ENCODE results near the gene STRADB.

Gene STRADB

DNA sequence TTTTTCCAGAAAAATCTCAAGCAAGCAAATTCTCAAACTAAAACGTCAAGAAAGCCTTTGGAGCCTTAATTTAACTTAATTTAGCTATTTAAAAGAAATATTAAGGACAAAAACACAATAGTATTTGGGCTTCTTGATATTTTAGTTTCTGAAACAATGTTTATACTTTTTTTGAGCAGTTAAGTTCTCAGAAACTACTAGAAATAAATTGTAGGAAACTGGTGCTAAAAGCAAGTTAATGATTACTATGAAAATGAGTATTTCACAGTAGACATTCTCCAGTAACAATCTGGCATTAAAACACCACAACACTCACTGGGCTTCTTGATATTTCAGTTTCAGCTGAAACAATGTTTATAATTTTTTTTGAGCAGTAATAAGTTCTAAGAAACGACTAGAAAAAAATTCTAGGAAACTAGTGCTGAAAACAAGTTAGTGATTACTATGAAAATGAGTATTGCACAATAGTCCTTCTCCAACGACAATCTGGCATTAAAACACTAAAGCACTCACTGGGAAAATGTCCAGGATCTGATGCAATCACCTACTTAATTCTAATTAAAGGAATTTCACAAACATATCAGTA lies 45.4 kb upstream of the STRADB start:
- H3K36me3 ChIP-seq = peaks cover 14% of the 10 kb centered on the region
- H3K27ac ChIP-seq = peak overlapping the region; percentile 36
- DNase-seq = no peak
- no peak overlapping the region for H3K4me3 ChIP-seq (ENCODE audit: low read depth, low read length)
- no peaks in the 10 kb centered on the region for H3K27me3 ChIP-seq (ENCODE audit: insufficient read depth, low read depth, severe bottlenecking)
- H3K9me3 ChIP-seq (ENCODE audit: severe bottlenecking) = no peaks in the 10 kb centered on the region
- TF ChIP-seq, protein P1, sequence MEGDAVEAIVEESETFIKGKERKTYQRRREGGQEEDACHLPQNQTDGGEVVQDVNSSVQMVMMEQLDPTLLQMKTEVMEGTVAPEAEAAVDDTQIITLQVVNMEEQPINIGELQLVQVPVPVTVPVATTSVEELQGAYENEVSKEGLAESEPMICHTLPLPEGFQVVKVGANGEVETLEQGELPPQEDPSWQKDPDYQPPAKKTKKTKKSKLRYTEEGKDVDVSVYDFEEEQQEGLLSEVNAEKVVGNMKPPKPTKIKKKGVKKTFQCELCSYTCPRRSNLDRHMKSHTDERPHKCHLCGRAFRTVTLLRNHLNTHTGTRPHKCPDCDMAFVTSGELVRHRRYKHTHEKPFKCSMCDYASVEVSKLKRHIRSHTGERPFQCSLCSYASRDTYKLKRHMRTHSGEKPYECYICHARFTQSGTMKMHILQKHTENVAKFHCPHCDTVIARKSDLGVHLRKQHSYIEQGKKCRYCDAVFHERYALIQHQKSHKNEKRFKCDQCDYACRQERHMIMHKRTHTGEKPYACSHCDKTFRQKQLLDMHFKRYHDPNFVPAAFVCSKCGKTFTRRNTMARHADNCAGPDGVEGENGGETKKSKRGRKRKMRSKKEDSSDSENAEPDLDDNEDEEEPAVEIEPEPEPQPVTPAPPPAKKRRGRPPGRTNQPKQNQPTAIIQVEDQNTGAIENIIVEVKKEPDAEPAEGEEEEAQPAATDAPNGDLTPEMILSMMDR (IDR thresholded peaks at IDR 0.05; ENCODE audit: low read depth, low read length) = no peak

DNA sequence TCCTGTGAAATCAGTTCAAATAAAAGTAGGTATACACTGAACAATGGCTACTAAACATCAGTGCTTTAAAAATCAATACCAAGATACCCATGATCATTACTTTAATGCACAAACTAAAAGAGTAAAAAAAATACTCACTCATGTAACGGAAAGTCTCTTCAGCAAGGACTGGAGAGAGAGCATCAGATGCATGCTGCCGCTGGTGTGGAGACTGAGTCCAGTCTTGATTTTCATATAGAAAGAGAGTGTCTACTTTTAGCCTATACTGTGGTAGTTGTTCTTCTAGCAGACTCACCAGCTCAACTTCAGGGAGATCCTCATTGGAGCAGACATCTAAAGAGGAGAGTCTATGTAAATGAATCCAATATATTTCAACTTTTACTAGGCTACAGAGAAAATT lies 44.3 kb upstream of the STRADB start:
- no peak overlapping the region for H3K4me3 ChIP-seq (ENCODE audit: low read depth, low read length)
- no peak for DNase-seq
- no peaks in the 10 kb centered on the region for H3K9me3 ChIP-seq (ENCODE audit: severe bottlenecking)
- peaks cover 14% of the 10 kb centered on the region for H3K36me3 ChIP-seq
- H3K27me3 ChIP-seq (ENCODE audit: insufficient read depth, low read depth, severe bottlenecking) = no peaks in the 10 kb centered on the region
- TF ChIP-seq, protein P1 (IDR thresholded peaks at IDR 0.05; ENCODE audit: low read depth, low read length) = no peak
- peak overlapping the region; percentile 21 for H3K27ac ChIP-seq

DNA sequence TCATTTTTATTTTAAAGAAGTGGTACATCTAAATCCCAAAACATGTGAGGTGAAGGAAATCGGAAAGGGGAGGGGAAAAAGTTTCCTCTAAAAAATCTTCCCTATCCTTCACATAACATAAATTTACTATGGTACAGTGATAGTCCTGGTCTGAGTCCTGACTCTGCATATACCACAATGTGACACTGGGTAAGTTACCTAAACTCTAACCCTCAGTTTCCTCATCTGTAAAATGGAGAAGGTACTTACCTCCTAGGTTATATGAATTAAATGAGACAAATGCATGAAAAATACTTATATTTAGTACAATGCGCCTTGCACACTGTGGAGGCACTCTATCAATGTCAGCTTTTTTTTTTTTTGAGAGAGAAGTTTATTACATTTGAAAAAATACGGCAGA lies 42.6 kb upstream of the STRADB start:
- peaks cover 8% of the 10 kb centered on the region for H3K36me3 ChIP-seq
- H3K4me3 ChIP-seq (ENCODE audit: low read depth, low read length) = no peak overlapping the region
- H3K27ac ChIP-seq = no peak overlapping the region
- no peaks in the 10 kb centered on the region for H3K9me3 ChIP-seq (ENCODE audit: severe bottlenecking)
- H3K27me3 ChIP-seq (ENCODE audit: insufficient read depth, low read depth, severe bottlenecking) = no peaks in the 10 kb centered on the region
- DNase-seq = no peak
- TF ChIP-seq, protein P1 (IDR thresholded peaks at IDR 0.05; ENCODE audit: low read depth, low read length) = no peak

DNA sequence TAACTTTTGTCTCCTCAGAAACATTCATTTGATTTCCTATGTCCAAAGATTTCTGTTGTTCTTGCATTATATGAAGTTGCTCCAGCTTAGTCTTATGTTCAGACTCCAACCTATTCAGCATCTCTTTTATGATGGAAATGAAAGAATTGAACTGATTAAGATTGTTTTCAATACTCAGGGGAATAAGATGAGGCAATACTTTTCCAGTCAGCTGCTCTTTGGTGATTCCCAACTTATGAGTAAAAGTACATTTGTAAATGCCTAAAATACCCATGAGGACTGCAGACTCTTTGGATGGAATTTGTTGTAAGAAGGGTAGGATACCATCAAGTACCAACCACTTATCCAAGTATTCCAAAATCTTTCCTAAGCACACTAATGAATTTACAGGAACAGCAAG lies 40.1 kb upstream of the STRADB start:
- Histone ChIP-seq H3K27me3 (ENCODE audit: insufficient read depth, low read depth, severe bottlenecking) (no peaks in the 10 kb centered on the region), H3K36me3 (peaks cover 8% of the 10 kb centered on the region), H3K4me3 (ENCODE audit: low read depth, low read length) (no peak overlapping the region), H3K27ac (no peak overlapping the region), H3K9me3 (ENCODE audit: severe bottlenecking) (no peaks in the 10 kb centered on the region)
- TF ChIP-seq, protein P1 (IDR thresholded peaks at IDR 0.05; ENCODE audit: low read depth, low read length) = no peak
- no peak for DNase-seq

DNA sequence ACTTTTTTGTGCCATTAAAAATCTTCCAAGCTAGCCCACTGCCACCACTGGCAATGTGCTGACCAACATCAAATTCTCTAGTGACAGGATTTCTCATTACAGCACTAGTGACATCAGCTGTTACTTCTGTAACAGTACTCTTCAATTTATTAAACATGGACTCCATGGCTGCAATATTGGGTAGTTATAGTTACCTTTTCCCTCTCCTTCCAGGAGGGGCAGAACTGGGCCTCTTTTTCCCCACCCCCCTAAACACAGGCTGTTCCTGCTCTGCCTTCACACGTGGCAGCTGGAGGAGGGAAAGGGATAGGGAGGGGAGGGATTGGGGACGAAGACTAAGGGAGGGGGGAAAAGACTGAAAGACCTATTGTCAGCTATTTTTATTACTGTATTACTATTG lies 38.4 kb upstream of the STRADB start:
- peak; percentile 16 for DNase-seq
- TF ChIP-seq, protein P1 (IDR thresholded peaks at IDR 0.05; ENCODE audit: low read depth, low read length) = no peak

DNA sequence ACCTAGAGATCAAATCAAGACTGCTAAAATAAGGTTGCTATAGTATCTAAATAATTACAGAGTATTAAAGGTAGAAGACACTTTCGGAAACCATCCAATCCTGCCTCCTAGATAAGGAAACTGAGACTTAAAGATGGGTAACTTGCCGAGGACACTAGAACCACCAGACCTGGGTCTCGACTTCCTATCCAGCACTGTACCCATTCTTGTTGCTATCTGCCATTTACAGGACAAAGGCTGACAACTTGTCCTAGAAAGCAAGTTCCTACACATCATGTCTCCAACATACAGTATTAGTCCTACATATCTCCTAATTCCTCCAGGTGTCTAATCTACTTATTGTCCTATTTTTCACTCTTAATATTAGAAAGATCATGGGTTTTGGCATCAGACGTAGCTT lies 38.0 kb upstream of the STRADB start:
- no peak for DNase-seq

More for the DNA sequence above, 38.4 kb upstream of the STRADB start:
- no peaks in the 10 kb centered on the region for H3K9me3 ChIP-seq (ENCODE audit: severe bottlenecking)
- H3K27ac ChIP-seq = no peak overlapping the region
- H3K4me3 ChIP-seq (ENCODE audit: low read depth, low read length) = no peak overlapping the region
- peaks cover 5% of the 10 kb centered on the region for H3K36me3 ChIP-seq
- H3K27me3 ChIP-seq (ENCODE audit: insufficient read depth, low read depth, severe bottlenecking) = no peaks in the 10 kb centered on the region

More for the DNA sequence above, 38.0 kb upstream of the STRADB start:
- Histone ChIP-seq H3K27me3 (ENCODE audit: insufficient read depth, low read depth, severe bottlenecking) (no peaks in the 10 kb centered on the region), H3K27ac (no peak overlapping the region), H3K9me3 (ENCODE audit: severe bottlenecking) (no peaks in the 10 kb centered on the region), H3K4me3 (ENCODE audit: low read depth, low read length) (no peak overlapping the region), H3K36me3 (peaks cover 7% of the 10 kb centered on the region)
- TF ChIP-seq, protein P1 (IDR thresholded peaks at IDR 0.05; ENCODE audit: low read depth, low read length) = no peak

Measured in WERI-Rb-1 (cell line).